Right lung (tissue), 10 donors: Measurements from ENCODE around the gene LZTR1. TPM values are rescaled to one million over a fixed set of nuclear protein-coding genes. Genes with fewer than 3 reads are reported as not detected.
"Not testable (repeated sequence)": the region's sequence is repeated elsewhere in the genome, so short reads cannot be mapped to it uniquely, and the experiment has no call there.

Experiments
- DNase-seq, 2 donors: peaks; one replicate each; pipeline ENCODE4 v3.0.0-alpha.2; 2013
- long read RNA-seq, 8 donors: transcript quantifications; one replicate each; lab custom pipeline, GENCODE V29; 2026
- polyA plus RNA-seq, 5 donors: library from polyadenylated mRNA; unstranded; fragments of 120-200 nt; gene quantifications; one replicate each; pipeline versions ENCODE4 v1.2.1 to v1.2.3, GENCODE V29; 2013; ENCODE audit warnings: inconsistent platforms in 1 of 5, low replicate concordance in 1 of 5; ENCODE audit not compliant: insufficient read length in 5 of 5, insufficient read depth in 1 of 5

LZTR1 gene
- polyA plus RNA-seq, result 10 to 100 TPM; 43.4 to 67.5 (median 55.6) TPM
- long read RNA-seq, donor 1, full-length matches to known transcripts, result 4 of 4 reads
- long read RNA-seq, donor 1, partial matches to known transcripts, result 0 of 4 reads
- long read RNA-seq, donor 1, other reads (novel, unspliced or antisense), result 0 of 4 reads
- long read RNA-seq, donor 2, full-length matches to known transcripts, result 3 of 3 reads
- long read RNA-seq, donor 2, partial matches to known transcripts, result 0 of 3 reads
- long read RNA-seq, donor 2, other reads (novel, unspliced or antisense), result 0 of 3 reads
- long read RNA-seq, donor 3, full-length matches to known transcripts, result 2 of 2 reads
- long read RNA-seq, donor 3, partial matches to known transcripts, result 0 of 2 reads
- long read RNA-seq, donor 3, other reads (novel, unspliced or antisense), result 0 of 2 reads
- long read RNA-seq, donor 4, full-length matches to known transcripts, result 3 of 3 reads
- long read RNA-seq, donor 4, partial matches to known transcripts, result 0 of 3 reads
- long read RNA-seq, donor 4, other reads (novel, unspliced or antisense), result 0 of 3 reads
- long read RNA-seq, donor 5, full-length matches to known transcripts, result 2 of 2 reads
- long read RNA-seq, donor 5, partial matches to known transcripts, result 0 of 2 reads
- long read RNA-seq, donor 5, other reads (novel, unspliced or antisense), result 0 of 2 reads
- long read RNA-seq, donor 6, full-length matches to known transcripts, result 1 of 1 reads
- long read RNA-seq, donor 6, partial matches to known transcripts, result 0 of 1 reads
- long read RNA-seq, donor 6, other reads (novel, unspliced or antisense), result 0 of 1 reads
- long read RNA-seq, donor 7, full-length matches to known transcripts, result 4 of 93 reads
- long read RNA-seq, donor 7, partial matches to known transcripts, result 73 of 93 reads
- long read RNA-seq, donor 7, other reads (novel, unspliced or antisense), result 16 of 93 reads
- long read RNA-seq, donor 8, result 0 reads

DNA sequence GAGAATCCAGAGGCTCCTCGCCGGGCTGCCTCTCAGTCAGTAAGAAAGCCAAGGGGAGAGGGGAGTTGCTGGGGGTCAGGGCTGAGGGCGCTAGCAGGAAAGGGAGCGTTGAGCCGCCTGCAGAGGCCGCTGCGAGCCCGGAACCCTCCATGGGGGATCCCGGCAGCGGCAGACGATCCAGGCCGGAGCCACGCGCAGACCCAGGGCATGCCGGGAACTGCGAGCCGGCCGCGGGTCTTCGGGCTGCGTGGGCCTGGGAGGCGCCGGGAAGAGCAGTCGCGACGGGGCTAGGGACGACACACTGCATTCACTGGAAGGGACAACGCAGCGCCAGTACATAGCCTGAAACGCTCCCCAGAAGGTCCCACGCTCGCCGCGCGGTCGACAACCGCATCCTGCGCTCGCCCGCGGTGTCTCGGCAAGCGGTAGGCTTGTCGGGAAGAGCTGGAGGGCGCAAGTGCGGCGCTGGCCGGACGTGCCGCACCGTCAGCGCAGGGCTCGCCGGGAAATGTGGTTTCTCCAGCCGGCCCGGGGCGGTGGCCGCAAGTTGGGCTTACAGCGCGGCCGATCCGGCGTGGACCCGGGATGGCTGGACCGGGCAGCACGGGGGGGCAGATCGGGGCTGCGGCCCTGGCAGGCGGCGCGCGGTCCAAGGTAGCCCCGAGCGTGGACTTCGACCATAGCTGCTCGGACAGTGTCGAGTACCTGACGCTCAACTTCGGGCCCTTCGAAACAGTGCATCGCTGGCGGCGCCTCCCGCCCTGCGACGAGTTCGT, at the start of gene LZTR1:
Gene LZTR1 (plus strand): TSS at position 511 of the 776 bp plus-strand sequence. CDS start 75 bp downstream, at position 586.
- peak; percentile 83 to 89 for DNase-seq

DNA sequence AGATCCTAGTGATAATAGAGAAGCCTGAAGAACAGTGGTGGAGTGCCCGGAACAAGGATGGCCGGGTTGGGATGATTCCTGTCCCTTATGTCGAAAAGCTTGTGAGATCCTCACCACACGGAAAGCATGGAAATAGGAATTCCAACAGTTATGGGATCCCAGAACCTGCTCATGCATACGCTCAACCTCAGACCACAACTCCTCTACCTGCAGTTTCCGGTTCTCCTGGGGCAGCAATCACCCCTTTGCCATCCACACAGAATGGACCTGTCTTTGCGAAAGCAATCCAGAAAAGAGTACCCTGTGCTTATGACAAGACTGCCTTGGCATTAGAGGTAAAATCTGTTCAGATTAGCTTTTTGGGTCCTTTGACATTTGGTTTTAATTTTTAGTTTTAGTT, 48.2 kb upstream of the LZTR1 start:
- no peak for DNase-seq

DNA sequence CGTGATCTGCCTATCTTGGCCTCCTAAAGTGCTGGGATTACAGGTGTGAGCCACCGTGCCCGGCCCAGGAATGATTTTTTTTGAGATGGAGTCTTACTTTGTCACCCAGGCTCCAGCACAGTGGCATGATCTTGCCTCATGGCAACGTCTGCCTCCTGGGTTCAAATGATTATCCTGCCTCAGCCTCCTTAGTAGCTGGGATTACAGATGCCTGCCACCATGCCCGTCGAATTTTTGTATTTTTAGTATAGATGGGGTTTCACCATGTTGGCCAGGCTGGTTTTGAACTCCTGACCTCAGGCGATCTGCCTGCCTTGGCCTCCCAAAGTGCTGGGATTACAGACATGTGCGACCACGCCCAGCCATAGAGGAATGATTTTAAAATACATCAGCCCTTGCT, 47.0 kb upstream of the LZTR1 start:
- DNase-seq, result not testable (repeated sequence)

DNA sequence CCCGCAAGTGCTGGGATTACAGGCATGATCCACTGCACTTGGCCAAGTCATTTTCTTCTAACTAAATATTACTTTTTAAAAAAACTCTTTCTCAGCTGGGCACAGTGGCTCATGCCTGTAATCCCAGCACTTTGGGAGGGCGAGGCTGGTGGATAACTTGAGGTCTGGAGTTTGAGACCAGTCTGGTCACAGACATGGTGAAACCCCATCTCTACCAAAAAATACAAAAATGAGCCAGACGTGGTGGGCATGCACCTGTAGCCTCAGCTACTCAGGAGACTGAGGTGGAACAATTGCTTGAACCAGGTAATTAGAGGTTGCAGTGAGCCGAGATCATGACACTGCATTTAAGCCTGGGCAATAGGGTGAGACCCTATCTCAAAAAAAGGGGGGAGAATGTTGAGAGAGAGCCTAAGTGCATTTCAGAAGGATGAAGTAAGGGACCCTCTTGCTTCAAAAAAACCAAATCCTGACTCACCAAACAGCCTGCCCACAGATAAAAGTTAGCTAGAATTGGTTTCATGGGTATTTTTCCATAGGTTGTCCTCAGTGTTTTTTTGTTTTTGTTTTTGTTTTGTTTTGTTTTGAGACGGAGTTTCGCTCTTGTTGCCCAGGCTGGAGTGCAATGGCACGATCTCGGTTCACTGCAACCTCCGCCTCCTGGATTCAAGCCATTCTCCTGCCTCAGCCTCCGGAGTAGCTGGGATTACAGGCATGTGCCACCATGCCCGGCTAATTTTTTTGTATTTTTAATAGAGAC, 46.1 kb upstream of the LZTR1 start:
- DNase-seq, result not testable (repeated sequence)

DNA sequence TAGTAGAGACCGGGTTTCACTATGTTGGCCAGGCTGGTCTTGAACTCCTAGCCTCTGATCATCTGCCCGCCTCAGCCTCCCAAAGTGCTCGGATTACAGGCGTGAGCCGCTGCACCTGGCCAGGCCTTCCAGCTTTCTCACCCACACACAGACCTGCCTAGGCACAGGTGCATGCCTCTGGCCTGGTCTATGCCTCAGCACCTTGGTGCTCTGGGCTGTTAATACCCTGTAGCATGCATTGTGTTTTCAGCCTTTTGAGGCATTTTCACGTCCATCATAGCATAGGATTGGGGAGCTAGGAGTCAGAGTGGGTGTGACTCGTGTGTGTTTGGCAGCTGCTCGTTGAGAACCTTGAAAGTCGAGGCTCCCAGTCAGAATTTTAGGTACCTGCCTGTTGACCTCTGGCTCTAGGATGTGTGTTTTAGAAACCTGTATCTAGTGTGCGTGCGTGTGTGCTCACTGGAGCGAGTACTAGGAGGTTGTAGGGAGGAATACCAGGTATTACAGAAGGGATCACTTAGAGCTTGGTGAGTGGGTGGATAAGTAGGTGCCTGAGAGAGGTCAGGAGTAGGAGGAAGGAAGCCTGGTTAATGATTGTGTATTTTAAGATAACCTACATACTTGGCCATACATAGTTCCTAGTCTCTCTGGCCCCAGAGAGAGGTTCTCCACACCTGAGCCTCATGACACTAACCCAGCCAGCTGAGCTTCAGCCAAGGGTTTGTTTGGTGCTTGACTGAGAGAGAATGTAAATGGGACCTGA, 44.9 kb upstream of the LZTR1 start:
- DNase-seq, result peak in 1 of 2 donors; percentile 43

DNA sequence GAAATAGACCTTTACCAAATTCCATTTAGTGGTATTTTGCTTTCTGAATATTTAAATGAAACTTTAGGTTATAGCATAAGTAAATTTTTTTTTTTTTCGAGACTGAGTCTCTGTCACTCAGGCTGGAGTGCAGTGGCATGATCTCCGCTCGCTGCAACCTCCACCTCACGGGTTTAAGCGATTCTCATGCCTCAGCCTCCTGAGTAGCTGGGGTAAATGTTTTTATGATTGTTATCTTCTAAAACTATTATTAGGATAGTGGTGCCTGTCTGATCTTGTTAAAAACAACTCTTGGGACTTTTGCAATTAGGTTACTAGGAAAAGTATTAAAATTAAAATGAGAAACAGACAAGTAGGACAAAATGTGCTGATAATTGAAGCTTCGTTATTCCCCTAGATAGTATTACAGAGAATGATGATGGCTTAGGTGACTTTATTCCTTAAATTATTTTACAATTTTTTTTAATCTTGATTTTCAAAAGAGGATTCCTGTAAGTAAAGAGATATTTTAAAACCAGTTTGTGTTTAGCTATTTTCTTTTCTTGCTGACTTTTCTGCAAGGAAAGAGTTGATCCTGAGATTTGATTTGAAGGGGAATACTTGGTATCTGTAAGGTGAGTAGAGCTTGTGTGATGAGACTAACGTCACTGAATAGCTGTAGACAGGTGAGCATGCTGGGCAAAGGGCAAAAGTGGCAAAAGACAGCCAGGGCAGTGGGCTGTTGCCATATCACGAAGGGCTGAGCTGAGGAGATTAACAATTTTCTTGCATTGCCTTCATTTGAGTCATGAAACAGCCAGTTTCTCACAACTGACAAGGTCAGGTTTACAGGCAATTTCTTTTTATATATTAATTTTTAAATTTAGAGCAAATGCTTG, 44.1 kb upstream of the LZTR1 start:
- DNase-seq, result no peak

DNA sequence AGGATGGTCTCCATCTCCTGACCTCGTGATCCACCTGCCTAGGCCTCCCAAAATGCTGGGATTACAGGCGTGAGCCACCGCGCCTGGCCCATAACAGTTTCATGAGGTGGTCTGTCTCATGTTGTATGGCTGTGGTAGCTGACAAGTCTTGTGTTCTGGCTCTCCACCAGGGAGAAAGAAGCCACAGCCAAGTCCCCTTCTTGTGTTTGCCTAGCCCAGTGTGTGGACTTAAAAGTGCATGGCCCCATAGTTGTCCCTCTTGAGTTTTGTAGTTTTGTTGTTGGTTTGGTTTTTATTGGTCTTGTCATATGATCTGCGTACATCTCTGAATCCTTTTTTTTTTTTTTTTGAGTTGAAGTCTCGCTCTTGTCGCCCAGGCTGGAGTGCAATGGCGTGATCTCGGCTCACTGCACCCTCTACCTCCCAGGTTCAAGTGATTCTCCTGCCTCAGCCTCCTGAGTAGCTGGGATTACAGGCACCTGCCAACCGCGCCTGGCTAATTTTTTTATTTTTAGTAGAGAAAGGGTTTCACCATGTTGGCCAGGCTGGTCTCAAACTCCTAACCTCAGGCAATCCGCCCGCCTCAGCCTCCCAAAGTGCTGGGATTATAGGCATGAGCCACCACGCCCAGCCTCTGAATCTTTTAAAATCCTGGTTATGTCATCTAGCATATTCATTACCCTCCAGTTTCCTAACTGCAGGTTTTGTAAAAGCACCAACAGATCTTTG, 42.5 kb upstream of the LZTR1 start:
- not testable (repeated sequence) for DNase-seq

DNA sequence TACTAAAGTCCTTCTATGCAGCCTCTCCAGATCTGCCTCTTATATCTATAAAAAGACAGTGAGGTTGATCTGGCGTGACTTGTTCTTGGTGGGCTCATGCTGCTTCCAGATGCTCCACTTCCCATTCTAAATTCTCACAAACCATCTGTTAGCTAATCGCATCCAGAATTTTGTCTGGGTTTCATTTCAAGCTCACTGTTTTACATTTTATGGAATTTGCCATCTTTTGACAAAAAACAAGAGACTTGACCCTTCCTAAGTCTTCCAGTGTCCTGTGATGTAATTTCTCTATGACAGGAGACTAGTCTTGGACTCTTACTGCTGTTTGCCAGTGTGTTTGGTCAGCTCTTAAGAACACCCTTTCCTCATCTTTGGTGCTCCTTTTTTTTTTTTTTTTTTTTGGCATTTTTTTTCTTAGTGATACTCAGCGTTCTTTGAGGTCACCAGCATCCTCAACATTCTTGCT, 41.9 kb upstream of the LZTR1 start:
- DNase-seq, result no peak

DNA sequence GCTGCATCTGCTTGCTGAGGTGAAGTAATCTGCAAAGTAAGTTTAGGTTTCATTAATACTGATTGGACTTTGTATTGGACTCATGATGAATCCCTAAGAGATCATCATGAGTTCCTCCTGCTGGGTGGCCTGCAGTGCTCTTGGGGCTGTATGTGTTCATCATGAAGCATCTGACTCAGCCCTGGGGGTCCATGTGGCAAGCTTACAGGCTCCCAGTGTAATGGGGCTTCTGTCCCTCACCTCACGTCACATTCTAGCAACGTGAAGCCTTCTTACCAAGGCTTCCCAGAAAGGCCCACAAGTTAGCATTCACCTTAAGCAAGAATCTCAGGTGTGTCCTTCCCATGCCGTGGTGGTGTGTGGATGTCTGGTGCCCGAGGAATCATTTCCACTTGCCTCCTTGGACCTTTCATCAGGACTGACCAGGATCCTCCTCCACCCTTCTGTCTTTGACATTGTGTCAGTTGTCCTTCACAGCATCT, 41.2 kb upstream of the LZTR1 start:
- DNase-seq, result no peak

DNA sequence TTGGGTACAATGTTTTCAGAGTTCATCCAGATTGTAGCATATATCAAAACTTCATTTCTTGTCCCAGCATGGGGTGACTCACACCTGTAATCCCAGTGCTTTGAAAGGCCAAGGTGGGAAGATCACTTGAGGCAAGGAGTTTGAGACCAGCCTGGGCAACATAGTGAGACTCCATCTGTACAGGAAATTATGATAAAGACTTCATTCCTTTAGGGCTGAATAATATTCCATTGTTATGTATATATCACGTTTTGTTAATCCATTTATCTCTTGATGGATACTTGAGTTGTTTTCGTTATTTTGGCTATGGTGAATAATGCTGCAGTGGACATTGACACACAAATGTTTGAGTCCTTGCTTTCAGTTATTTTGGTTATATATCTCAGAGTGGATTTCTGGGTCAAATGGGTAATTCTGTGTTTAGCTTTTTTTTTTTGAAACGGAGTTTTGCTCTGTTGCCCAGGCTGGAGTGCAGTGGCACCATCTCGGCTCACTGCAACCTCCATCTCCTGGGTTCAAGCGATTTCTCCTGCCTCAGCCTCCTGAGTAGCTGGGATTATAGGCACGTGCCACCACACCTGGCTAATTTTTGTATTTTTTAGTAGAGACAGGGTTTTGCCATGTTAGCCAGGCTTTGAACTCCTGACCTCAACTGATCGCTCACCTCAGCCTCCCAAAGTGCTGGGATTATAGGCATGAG, 39.7 kb upstream of the LZTR1 start:
- DNase-seq, result not testable (repeated sequence)

DNA sequence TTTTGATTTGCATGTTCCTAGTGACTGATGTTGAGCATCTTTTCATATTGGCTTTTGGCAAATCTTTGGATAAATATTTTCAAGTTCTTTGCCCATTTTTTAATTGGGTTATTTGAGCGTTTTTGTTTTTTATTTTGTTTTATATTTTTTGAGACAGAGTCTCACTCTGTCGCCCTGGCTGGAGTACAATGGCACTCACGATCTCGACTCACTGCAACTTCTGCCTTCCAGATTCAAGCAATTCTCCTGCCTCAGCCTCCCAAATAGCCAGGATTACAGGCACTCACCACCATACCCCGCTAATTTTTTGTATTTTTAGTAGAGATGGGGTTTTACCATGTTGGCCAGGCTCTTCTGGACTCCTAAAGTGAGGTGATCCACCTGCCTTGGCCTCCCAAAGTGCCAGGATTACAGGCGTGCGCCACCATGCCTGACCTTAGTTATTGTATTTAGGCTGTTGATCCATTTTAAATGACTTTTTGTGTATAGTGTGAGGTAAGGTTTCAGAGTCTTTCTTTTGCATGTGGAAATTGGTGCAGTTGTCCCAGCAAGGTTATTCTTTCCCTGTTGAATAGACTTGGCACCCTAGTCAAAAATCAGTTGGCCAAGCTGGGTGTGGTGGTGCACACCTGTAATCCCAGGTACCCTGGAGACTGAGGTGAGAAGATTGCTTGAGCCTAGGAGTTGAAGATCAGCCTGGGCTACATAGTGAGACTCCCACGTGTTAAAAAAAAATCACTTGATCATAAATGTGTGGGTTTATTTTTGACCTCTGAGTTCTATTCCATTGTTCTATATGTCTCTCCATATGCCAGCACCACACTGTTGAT, 38.8 kb upstream of the LZTR1 start:
- DNase-seq, result no peak

DNA sequence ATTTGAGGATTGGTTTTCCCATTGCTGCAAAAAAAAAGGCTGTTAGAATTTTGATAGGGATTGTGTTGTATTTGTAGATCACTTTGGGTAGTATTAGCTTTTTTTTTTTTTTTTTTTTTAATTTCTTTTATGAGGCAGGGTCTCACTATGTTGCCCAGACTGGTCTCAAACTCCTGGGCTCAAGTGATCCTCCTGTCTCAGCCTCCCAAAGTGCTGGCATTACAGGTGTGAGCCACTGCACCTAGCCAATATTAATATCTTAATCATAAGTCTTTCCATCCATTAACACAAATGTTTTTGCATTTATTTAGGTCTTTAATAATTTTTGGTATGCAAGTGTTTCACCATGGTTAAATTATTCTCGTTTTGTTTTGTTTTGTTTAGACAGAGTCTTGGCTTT, 38.1 kb upstream of the LZTR1 start:
- DNase-seq, result no peak

DNA sequence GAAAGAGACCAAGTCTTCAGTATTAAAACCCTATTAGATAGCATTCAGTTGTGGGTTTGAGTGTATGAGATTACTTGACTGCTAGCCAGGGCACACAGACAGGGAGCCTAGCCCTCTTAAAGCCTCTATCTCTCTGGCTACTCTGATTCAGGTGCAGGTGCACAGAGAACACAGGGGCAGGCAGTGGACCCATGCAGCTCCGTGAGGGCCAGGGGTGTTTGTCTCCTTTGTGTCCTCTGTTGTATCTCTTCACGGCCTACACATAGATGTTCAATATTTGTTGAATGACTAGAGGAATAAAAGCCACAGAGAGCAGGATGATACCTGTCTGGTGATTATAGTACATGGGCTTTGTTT, 36.5 kb upstream of the LZTR1 start:
- DNase-seq, result no peak

DNA sequence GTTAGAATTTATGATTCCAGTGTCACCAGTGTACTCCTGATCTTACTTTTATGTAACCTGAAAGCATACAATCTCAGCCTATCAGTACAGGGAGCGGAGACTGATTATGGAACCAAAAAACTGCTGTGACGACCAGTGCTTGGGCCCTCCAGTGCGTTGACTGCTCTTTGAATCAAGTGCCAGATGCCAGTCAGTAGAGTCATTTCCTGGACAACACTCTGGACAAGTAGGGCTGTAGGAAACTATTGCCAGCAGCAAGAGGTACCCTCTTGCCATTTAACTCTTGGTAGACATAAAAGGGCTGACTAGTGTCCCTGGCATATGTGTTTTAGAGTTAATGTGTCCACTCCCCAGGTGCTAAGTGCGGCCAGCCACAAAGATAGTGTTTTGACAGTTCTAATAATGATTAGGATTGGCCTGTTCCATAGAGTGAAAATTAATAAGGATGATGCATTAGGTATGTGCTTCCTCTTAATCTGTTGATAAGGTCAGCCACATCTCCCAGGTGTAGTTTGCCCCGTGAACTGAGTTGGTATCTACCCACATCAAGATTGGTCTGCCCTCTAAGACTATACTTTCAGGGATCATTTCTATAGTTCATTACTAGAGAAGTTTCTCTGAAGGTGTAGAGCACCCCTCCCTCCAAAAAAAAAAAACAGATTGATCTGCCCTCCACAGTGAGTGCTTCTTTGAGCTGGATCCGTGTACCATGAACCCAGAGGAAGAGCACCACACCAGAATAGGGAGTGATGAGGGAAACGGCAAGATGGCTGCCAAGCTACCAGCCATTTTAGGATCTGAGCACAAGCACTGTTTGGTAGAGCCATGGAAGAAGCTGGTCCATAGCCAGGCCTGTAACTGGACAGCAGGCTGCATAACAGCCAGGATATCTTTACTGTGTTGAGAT, 35.8 kb upstream of the LZTR1 start:
- no peak for DNase-seq

DNA sequence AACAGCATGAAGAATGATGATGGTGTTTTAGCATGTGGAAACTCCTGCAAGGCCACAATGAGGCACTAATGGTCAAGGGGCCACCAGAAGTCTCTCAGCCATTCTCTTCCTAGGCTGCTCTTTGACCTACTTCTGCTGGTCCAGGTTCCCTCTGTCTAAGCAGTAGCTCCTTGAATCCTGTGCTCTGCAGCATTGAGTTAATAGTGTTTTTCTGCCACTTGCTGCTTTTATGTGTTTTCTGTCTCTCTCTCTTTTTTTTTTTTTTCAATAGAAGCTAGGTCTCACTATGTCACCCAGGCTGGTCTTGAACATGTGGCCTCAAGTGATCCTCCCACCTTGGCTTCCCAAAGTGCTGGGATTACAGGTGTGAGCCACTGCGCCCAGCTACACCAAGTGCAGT, 35.1 kb upstream of the LZTR1 start:
- no peak for DNase-seq

DNA sequence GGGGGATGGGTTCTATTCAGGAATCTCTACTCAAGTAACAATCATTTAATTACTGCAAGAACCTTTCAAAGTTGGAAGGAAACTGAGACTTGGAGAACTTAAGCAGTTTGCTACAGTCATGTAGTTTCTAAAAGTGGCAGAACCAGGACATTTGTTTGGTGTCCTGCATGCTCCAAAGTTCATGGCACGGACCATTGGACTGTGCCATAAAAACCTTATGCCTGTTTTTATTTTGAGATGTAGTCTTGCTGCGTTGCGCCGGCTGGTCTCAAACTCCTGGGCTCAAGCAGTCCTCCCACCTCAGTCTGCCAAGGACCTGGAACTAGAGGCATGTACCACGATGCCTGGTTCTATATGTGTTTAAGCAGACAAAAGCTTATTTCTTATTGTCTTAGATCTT, 33.6 kb upstream of the LZTR1 start:
- DNase-seq, result no peak
